ENCODE results near the gene GLP1R. TPM values are rescaled to one million over a fixed set of nuclear protein-coding genes. Genes with fewer than 3 reads are reported as not detected.
A peak's percentile ranks its signal among the peaks of the same experiment; 100 is the strongest.

The GLP1R gene
- total and polyA plus RNA-seq, 2 experiments from 2014 or later = 0.12 to 0.43 TPM

DNA sequence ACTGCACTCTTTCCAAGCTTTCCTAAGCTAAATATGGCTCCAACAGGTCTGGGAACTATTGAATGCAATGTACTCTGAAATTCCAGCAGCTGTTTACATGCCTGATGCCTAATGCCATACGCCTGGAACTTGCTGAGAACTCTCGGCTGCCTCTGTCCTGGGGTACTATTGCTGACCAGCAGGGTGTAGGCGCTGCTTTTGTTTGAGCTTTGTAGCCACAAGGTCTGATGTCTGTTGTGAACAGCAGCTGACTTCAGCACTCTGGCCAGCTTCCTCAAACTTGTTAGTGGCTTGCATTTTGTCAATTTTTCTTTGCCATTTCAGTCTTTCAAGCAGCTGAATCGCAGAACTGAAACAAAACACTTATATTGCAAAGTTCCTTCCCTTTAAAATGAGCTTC is 39.8 kb downstream of the GLP1R start:
- H3K27me3 ChIP-seq = no peaks in the 10 kb centered on the region
- H3K4me3 ChIP-seq = no peak overlapping the region
- no peaks in the 10 kb centered on the region for H3K36me3 ChIP-seq
- no peaks in the 10 kb centered on the region for H3K9me3 ChIP-seq (ENCODE audit: low read depth)
- TF ChIP-seq, protein P1, sequence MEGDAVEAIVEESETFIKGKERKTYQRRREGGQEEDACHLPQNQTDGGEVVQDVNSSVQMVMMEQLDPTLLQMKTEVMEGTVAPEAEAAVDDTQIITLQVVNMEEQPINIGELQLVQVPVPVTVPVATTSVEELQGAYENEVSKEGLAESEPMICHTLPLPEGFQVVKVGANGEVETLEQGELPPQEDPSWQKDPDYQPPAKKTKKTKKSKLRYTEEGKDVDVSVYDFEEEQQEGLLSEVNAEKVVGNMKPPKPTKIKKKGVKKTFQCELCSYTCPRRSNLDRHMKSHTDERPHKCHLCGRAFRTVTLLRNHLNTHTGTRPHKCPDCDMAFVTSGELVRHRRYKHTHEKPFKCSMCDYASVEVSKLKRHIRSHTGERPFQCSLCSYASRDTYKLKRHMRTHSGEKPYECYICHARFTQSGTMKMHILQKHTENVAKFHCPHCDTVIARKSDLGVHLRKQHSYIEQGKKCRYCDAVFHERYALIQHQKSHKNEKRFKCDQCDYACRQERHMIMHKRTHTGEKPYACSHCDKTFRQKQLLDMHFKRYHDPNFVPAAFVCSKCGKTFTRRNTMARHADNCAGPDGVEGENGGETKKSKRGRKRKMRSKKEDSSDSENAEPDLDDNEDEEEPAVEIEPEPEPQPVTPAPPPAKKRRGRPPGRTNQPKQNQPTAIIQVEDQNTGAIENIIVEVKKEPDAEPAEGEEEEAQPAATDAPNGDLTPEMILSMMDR (IDR thresholded peaks at IDR 0.05; ENCODE audit: low read depth, low read length) = peak; percentile 62
- peaks cover 6% of the 10 kb centered on the region for H3K4me1 ChIP-seq (ENCODE audit: low read depth)
- DNase-seq (ENCODE audit: low read depth in 1 of 2, low spot score in 1 of 2) = peak; percentile 77 to 94
- peak overlapping the region; percentile 79 for H3K27ac ChIP-seq

DNA sequence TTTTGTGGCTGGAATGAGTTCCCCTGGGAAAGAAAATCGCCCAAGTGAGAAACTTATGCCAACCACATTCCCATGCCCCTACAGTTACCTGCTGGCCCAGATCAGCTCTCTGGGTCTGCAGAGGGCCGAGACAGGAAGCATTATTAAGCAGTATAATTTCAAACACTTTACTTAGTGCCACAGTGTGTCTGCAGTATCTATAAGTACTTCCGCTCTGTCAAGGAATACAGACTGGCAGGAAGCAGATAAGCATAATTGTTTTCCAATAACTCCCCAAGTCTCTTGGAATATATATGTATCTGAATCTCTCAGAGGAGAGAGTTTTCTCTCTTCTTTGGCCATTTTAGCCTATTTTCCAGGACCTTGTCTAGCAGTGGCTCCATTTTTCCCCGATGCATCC is 41.5 kb downstream of the GLP1R start:
- Histone ChIP-seq H3K27me3 (no peaks in the 10 kb centered on the region), H3K36me3 (no peaks in the 10 kb centered on the region), H3K9me3 (ENCODE audit: low read depth) (no peaks in the 10 kb centered on the region), H3K4me1 (ENCODE audit: low read depth) (peaks cover 6% of the 10 kb centered on the region), H3K4me3 (no peak overlapping the region), H3K27ac (no peak overlapping the region)
- DNase-seq (ENCODE audit: low read depth in 1 of 2, low spot score in 1 of 2) = no peak
- TF ChIP-seq, protein P1 (IDR thresholded peaks at IDR 0.05; ENCODE audit: low read depth, low read length) = no peak

DNA sequence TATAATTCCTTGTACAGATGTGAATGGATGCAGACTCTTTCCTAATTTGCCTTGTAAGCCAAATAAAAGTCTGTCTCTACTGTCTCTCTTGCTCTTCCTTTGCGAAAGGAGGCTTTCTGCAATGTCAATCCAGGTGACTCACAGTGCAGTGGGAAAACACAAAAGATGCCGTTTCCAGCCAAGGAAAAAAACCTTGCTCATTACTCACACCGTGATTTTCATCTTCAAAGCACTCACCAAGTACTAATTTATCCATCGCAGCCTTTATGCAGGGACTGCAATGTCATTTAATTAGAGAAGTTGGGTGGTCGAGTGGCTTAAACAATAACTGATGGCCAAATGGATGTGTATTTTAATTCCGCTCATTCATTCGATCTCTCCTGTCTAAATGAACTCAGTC is 42.6 kb downstream of the GLP1R start:
- Histone ChIP-seq H3K27ac (no peak overlapping the region), H3K4me1 (ENCODE audit: low read depth) (peaks cover 6% of the 10 kb centered on the region), H3K4me3 (no peak overlapping the region), H3K36me3 (no peaks in the 10 kb centered on the region), H3K27me3 (no peaks in the 10 kb centered on the region), H3K9me3 (ENCODE audit: low read depth) (no peaks in the 10 kb centered on the region)
- no peak for DNase-seq (ENCODE audit: low read depth in 1 of 2, low spot score in 1 of 2)
- TF ChIP-seq, protein P1 (IDR thresholded peaks at IDR 0.05; ENCODE audit: low read depth, low read length) = no peak

DNA sequence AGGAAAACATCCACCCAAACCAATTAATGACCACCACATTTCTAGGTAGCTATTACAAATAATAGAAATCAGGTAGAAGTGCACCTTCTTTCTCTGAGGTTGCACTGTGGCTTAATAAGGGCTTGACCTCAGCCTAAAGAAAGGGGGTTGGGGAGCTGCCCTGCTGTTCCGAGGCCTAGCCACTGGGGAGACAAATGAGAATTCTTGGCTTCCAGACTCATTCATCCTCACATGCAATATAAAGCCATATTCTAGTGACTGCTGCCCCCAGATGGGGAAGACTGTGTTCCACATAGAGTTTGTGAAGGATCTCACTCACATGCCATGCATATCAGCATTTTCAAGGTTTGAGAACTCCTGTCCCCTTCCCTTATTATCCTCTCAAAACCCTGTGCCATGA is 43.5 kb downstream of the GLP1R start:
- H3K27ac ChIP-seq = no peak overlapping the region
- no peak overlapping the region for H3K4me3 ChIP-seq
- H3K27me3 ChIP-seq = no peaks in the 10 kb centered on the region
- H3K9me3 ChIP-seq (ENCODE audit: low read depth) = no peaks in the 10 kb centered on the region
- H3K36me3 ChIP-seq = no peaks in the 10 kb centered on the region
- TF ChIP-seq, protein P1 (IDR thresholded peaks at IDR 0.05; ENCODE audit: low read depth, low read length) = no peak
- DNase-seq (ENCODE audit: low read depth in 1 of 2, low spot score in 1 of 2) = peak in 1 of 2 donors; percentile 25
- peaks cover 6% of the 10 kb centered on the region for H3K4me1 ChIP-seq (ENCODE audit: low read depth)

DNA sequence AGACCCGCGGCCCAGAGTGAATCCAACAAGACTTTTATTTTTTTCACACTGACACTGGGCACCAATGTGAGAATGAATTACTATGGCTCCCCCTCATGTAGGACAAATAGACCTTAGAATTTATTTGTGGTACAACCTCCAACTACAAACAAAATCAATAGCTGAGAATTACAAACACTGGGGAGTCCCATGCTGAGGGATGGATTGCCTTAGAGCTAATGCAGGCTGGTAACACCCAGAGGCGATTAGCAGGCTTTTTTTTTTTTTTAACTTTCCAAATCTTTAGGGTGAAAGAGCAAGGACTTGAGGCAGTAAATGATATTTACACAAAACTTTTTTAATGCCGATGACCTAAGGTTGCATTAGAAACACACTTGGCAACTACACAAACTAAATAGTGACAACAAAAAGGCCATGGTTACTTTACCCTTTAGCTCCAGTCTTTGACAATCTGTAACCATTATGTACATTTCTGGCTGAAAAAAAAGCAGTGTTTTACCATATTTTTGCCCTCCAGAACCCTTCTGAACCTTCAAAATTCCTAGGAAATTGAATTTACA is 44.6 kb downstream of the GLP1R start:
- Histone ChIP-seq H3K4me3 (no peak overlapping the region), H3K4me1 (ENCODE audit: low read depth) (peaks cover 6% of the 10 kb centered on the region), H3K36me3 (no peaks in the 10 kb centered on the region), H3K9me3 (ENCODE audit: low read depth) (no peaks in the 10 kb centered on the region), H3K27me3 (no peaks in the 10 kb centered on the region), H3K27ac (no peak overlapping the region)
- DNase-seq (ENCODE audit: low read depth in 1 of 2, low spot score in 1 of 2) = no peak
- TF ChIP-seq, protein P1 (IDR thresholded peaks at IDR 0.05; ENCODE audit: low read depth, low read length) = no peak
